Measurements from ENCODE around the gene SLC11A1.
A peak's percentile ranks its signal among the peaks of the same experiment; 100 is the strongest.

The SLC11A1 gene

GRCh38 chr2:218381916-218382366 is at the start of gene SLC11A1:
Gene SLC11A1 (plus strand): TSS chr2:218382273. CDS start chr2:218382369, 96 bp downstream.
- H3K4me3 ChIP-seq, result peak within 1 kb of the TSS; percentile 55
- TF ChIP-seq CTCF (IDR thresholded peaks at IDR 0.05), result no peak
- peak; percentile 80 for DNase-seq (ENCODE audit: low spot score)
- peak within 1 kb of the TSS in 1 of 2 donors; percentile 79 for H3K27ac ChIP-seq

GRCh38 chr2:218332288-218332687 is 49.8 kb upstream of the SLC11A1 start:
- DNase-seq (ENCODE audit: low spot score), result no peak
- Histone ChIP-seq H3K27ac (peak overlapping the region in 1 of 2 donors; percentile 70), H3K4me3 (no peak overlapping the region)
- no peak for TF ChIP-seq CTCF (IDR thresholded peaks at IDR 0.05)

- no peak overlapping the region for H3K4me3 ChIP-seq
- no peak for TF ChIP-seq CTCF (IDR thresholded peaks at IDR 0.05)
These were observed 49.0 kb upstream of the SLC11A1 start for GRCh38 chr2:218332920-218333645.

GRCh38 chr2:218334531-218334930 is 47.5 kb upstream of the SLC11A1 start:
- no peak overlapping the region for H3K4me3 ChIP-seq
- no peak for TF ChIP-seq CTCF (IDR thresholded peaks at IDR 0.05)
- no peak overlapping the region for H3K27ac ChIP-seq
- no peak for DNase-seq (ENCODE audit: low spot score)

More at GRCh38 chr2:218332920-218333645, 49.0 kb upstream of the SLC11A1 start:
- peak overlapping the region in 1 of 2 donors; percentile 70 for H3K27ac ChIP-seq
- no peak for DNase-seq (ENCODE audit: low spot score)

GRCh38 chr2:218340656-218341055 is 41.4 kb upstream of the SLC11A1 start:
- no peak for TF ChIP-seq CTCF (IDR thresholded peaks at IDR 0.05)
- DNase-seq (ENCODE audit: low spot score), result no peak
- Histone ChIP-seq H3K27ac (no peak overlapping the region), H3K4me3 (no peak overlapping the region)

GRCh38 chr2:218341381-218341780 is 40.7 kb upstream of the SLC11A1 start:
- H3K4me3 ChIP-seq, result no peak overlapping the region
- no peak for DNase-seq (ENCODE audit: low spot score)
- H3K27ac ChIP-seq, result no peak overlapping the region
- TF ChIP-seq CTCF (IDR thresholded peaks at IDR 0.05), result no peak

GRCh38 chr2:218342837-218343236 is 39.2 kb upstream of the SLC11A1 start:
- H3K4me3 ChIP-seq, result no peak overlapping the region
- peak overlapping the region; percentile 49 to 88 for H3K27ac ChIP-seq
- no peak for DNase-seq (ENCODE audit: low spot score)
- TF ChIP-seq CTCF (IDR thresholded peaks at IDR 0.05), result no peak

All from coronary artery (tissue), 2 donors.